ENCODE measurements around the gene SERPINE1. TPM values are rescaled to one million over a fixed set of nuclear protein-coding genes. Genes with fewer than 3 reads are reported as not detected.

SERPINE1 gene
- total and polyA plus RNA-seq, 2 of the 8 experiments (the other 6 are each of a cell fraction or from before 2014, with no cell fraction given) = 3.7 to 5.6 TPM

DNA sequence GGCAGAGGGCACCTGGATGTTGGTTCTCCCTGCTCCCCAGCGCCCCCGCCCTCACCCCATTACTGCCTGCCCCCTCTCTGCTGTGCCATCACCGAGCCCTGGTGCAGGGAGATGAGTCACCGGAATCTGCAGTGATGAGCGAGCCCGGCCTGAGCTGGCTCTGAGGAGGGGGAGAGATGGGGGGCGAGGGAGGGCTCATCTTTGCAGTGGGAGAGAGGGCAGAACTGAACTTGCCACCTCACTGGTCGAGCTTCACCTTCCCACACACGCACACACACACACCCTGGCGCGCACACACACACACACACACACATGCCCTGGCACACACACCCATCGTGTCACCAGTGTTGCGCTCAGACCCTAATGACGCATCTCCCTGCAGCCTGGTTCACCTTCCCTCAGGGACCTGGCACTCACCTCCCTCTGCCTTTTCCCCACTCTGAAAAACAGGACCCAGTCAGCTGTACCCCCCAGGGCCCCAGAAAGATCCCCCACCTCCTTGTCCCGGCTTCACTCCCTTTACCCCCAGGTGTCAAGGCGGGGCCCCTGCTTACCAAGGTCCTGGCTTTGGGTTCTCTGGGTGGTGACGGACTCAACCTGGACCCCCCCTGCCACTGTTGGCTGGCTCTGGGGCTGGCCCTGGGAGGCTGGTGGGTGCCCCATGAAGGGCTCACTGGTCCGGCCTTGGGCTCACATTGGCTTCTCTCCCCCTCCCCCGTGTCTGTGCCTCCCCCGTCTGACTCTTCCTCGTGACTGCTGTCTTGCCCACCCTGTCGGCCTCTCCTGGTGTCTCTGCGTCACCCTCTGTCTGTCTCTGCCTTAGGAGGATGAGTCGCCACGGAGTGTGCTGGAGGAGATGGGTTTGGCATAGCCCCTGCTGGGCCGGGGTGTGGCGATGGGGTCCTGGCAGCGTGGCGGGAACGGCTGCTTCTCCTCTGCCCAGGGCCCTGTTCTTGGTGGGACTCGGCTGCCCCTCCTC, 33.1 kb downstream of the SERPINE1 start:
- Histone ChIP-seq H4K5ac (ENCODE audit: insufficient read length, low read depth, low read length) (no peak overlapping the region), H4K91ac (replicated peaks; ENCODE audit: insufficient read length, low read length) (peak overlapping the region; percentile 70), H2AFZ (ENCODE audit: low read length) (no peak overlapping the region), H3K79me2 (ENCODE audit: control insufficient read depth in 1 of 2, insufficient read depth in 2 of 2, low read length in 2 of 2) (0 out of 4 replicates have a peak, but pooled peaks cover 0 to 4% of the 10 kb centered on the region in 2 experiments), H3K79me1 (ENCODE audit: low read depth, low read length) (no peaks in the 10 kb centered on the region), H3K23ac (ENCODE audit: insufficient read length) (no peak overlapping the region), H4K20me1 (replicated peaks in 1 of 2; ENCODE audit: control insufficient read depth in 1 of 2, insufficient read depth in 2 of 2, low read length in 2 of 2) (peaks cover 4 to 5% of the 10 kb centered on the region in 2 experiments), H2BK5ac (ENCODE audit: low read depth, low read length) (peak overlapping the region; percentile 93; the same call in 1 of the 2 replicates), H2BK15ac (ENCODE audit: low read length) (peak overlapping the region; percentile 100), H3K4me1 (replicated peaks in 1 of 4; ENCODE audit: control insufficient read depth in 3 of 4, insufficient read depth in 4 of 4, low read length in 3 of 4) (peaks cover 18 to 52% (median 36%) of the 10 kb centered on the region in 4 experiments), H3K9me3 (ENCODE audit: insufficient read depth in 2 of 2, low read depth in 1 of 2, low read length in 1 of 2) (no peaks in the 10 kb centered on the region), H3K27me3 (replicated peaks in 1 of 4; ENCODE audit: control insufficient read depth in 3 of 4, extremely low read depth in 1 of 4, insufficient read depth in 3 of 4, low read length in 3 of 4) (peaks cover 3 to 22% (median 13%) of the 10 kb centered on the region in 4 experiments), H2BK20ac (ENCODE audit: low read length) (peak overlapping the region; percentile 80), H3K4ac (replicated peaks; ENCODE audit: insufficient read length, low read depth, low read length) (no peak overlapping the region), H3K36me3 (ENCODE audit: control insufficient read depth in 2 of 4, insufficient read depth in 4 of 4, low read length in 3 of 4) (peaks cover 0 to 3% (median 1%) of the 10 kb centered on the region in 4 experiments; a peak in 3 of 8 replicates), H4K8ac (ENCODE audit: extremely low read depth, insufficient read depth, low read length) (no peak overlapping the region), H3K27ac (ENCODE audit: low read depth, low read length) (no peak overlapping the region), H2BK120ac (replicated peaks; ENCODE audit: low read depth, low read length) (no peak overlapping the region), H3K56ac (replicated peaks; ENCODE audit: insufficient read length, low read depth, low read length) (no peak overlapping the region), H3K4me3 (ENCODE audit: extremely low read depth in 1 of 4, insufficient read depth in 2 of 4, low read depth in 3 of 4, low read length in 4 of 4) (no peak overlapping the region), H2AK5ac (ENCODE audit: low read depth, low read length) (no peak overlapping the region; the same call in 1 of the 2 replicates), H3K4me2 (ENCODE audit: insufficient read depth in 1 of 2, low read depth in 2 of 2, low read length in 2 of 2) (peak overlapping the region in 1 of 2 experiments; percentile 44; a peak in 1 of 4 replicates), H3K23me2 (ENCODE audit: low read depth, low read length) (peaks cover 18% of the 10 kb centered on the region; the same call in 1 of the 2 replicates), H3K9ac (replicated peaks in 1 of 4; ENCODE audit: extremely low read depth in 1 of 4, low read depth in 3 of 4, low read length in 3 of 4) (no peak overlapping the region), H2BK12ac (ENCODE audit: low read depth, low read length) (peak overlapping the region; percentile 99; the same call in 1 of the 2 replicates), H3K14ac (ENCODE audit: insufficient read length) (no peak overlapping the region), H3K18ac (ENCODE audit: extremely low read depth, low read length) (peak overlapping the region; percentile 51; the same call in 1 of the 2 replicates)
- POLR2A ChIA-PET (ENCODE audit: partially characterized antibody) = interaction anchor here (0.6 to 4.0 kb wide), 3 partner anchors 8 to 581 kb away, joined by 3 to 20 read pairs (median 10); no protein-coding TSS in a partner anchor
- TF ChIP-seq, protein P1, sequence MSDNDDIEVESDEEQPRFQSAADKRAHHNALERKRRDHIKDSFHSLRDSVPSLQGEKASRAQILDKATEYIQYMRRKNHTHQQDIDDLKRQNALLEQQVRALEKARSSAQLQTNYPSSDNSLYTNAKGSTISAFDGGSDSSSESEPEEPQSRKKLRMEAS (IDR thresholded peaks at IDR 0.05) = no peak
- no peak for TF ChIP-seq SRF (IDR thresholded peaks at IDR 0.05; ENCODE audit: low read depth, low read length)
- peak; percentile 8 for TF ChIP-seq EZH2 (IDR thresholded peaks at IDR 0.05; ENCODE audit: low read depth, low read length, severe bottlenecking)
- 64% methylated on average over 25 of the region's 31 CpGs; no CpG with 5 or more reads in 1 of the 2 experiments for WGBS, 2 experiments (ENCODE audit: extremely low coverage in 1 of 2, insufficient coverage in 1 of 2, insufficient read length in 1 of 2, insufficient replicate concordance in 2 of 2, low coverage in 1 of 2, low lambda C conversion rate in 2 of 2, missing lambda C conversion rate in 1 of 2)
- DNase-seq (ENCODE audit: low read depth in 1 of 2, low spot score in 2 of 2) = no peak
- FAIRE-seq = no peak
- CTCF ChIA-PET (ENCODE audit: partially characterized antibody) = interaction anchor here (0.7 to 7.6 kb wide), 11 partner anchors 10 to 842 kb away, joined by 3 to 115 read pairs (median 3); partner anchors contain the start of gene ACHE

Data from H1 (cell line).